Sigmoid colon (tissue), 7 donors: ENCODE results near the gene CACNB2. TPM values are rescaled to one million over a fixed set of nuclear protein-coding genes. Genes with fewer than 3 reads are reported as not detected.

Experiments used
- DNase-seq: peaks from one replicate; pipeline ENCODE4 v3.0.0-alpha.2; 2019
- H3K27ac ChIP-seq, 4 donors: fragments of 200-600 bp; sonication (generic); one replicate each; pipeline ENCODE4 v1.5.1; 2016 to 2019; ENCODE audit warnings: mild to moderate bottlenecking in 1 of 4
- H3K27me3 ChIP-seq, 3 donors: fragments of 200-600 bp; sonication (generic); one replicate each; pipeline ENCODE4 v1.5.1; 2019; ENCODE audit warnings: mild to moderate bottlenecking in 1 of 3
- H3K36me3 ChIP-seq, 4 donors: fragments of 200-600 bp; sonication (generic); one replicate each; pipeline ENCODE4 v1.5.1; 2016 to 2019
- H3K4me1 ChIP-seq, 4 donors: fragments of 200-600 bp; sonication (generic); one replicate each; pipeline ENCODE4 v1.5.1; 2017 to 2019
- H3K4me3 ChIP-seq, 4 donors: fragments of 200-600 bp; sonication (generic); one replicate each; pipeline ENCODE4 v1.5.1; 2017 to 2019; ENCODE audit warnings: mild to moderate bottlenecking in 2 of 4, moderate library complexity in 1 of 4
- H3K9me3 ChIP-seq, 4 donors: fragments of 200-600 bp in 3 of 4; sonication (generic) in 3 of 4; one replicate each; pipeline versions ENCODE4 v1.5.1 to v1.6.1; 2013 to 2019
- CTCF ChIP-seq, 4 experiments: fragments of 450-650 bp in 3 of 4; fragments of 200-600 bp in 1 of 4; IDR thresholded peaks; one replicate each; pipeline ENCODE4 v1.5.1; 2016 to 2019; ENCODE audit warnings: antibody characterized with exemption in 4 of 4, mild to moderate bottlenecking in 3 of 4, moderate library complexity in 2 of 4
- EP300 ChIP-seq, 4 donors: sonication (generic); formaldehyde crosslinking; IDR thresholded peaks; one replicate each; pipeline ENCODE4 v1.6.1; 2017; ENCODE audit warnings: antibody characterized with exemption in 4 of 4
- POLR2A ChIP-seq, 2 donors: fragments of 450-650 bp; IDR thresholded peaks; one replicate each; pipeline ENCODE4 v1.6.1; 2016; ENCODE audit warnings: antibody characterized with exemption in 2 of 2, mild to moderate bottlenecking in 2 of 2, moderate library complexity in 2 of 2
- POLR2AphosphoS5 ChIP-seq, 4 donors: sonication (generic); formaldehyde crosslinking; IDR thresholded peaks; one replicate each; pipeline ENCODE4 v1.6.1; 2017; ENCODE audit warnings: antibody characterized with exemption in 4 of 4
- WGBS, 2 donors: extraction: QIAGEN DNeasy Blood & Tissue Kit; methylation state at CpG; one replicate each; pipeline ENCODE4 v1.1.7; 2013; 5-methylcytosine and 5-hydroxymethylcytosine counted together
- intact Hi-C: fragments of 100-400 bp; cut with DNase I; formaldehyde crosslinking; loops from one replicate; pipeline ENCODE4 v1.15.1; 2023
- polyA plus RNA-seq, 3 donors: library from polyadenylated mRNA; stranded (reverse); fragments of 200-250 nt; gene quantifications; one replicate each; pipeline ENCODE4 v1.2.3, GENCODE V29; 2013
- total RNA-seq, 4 donors: library from RNA; depleted of rRNA; stranded (reverse); fragments of >200 nt; gene quantifications; one replicate each; pipeline ENCODE4 v1.1.0, GENCODE V29; 2016
- donor health status: healthy with polysubstance abuse.
- donor health status: Bipolar disorder and iron deficiency.
- donor health status: healthy.

The CACNB2 gene
- total and polyA plus RNA-seq, 7 donors = 1.2 to 85.3 (median 36.0) TPM

- no peak for DNase-seq
- Histone ChIP-seq H3K36me3 (no peaks in the 10 kb centered on the region), H3K27me3 (no peaks in the 10 kb centered on the region), H3K27ac (peak overlapping the region in 1 of 4 donors; percentile 83), H3K4me1 (peaks cover 0 to 35% (median 19%) of the 10 kb centered on the region in 4 donors), H3K9me3 (no peaks in the 10 kb centered on the region), H3K4me3 (no peak overlapping the region)
- no peak for TF ChIP-seq CTCF (IDR thresholded peaks at IDR 0.05)
- WGBS, 2 donors = 88 to 91% methylated on average over 12 of the region's 12 CpGs
- intact Hi-C loops = no loop called here
Observed at GRCh38 chr10:18240185-18240882, 100.1 kb downstream of the CACNB2 start.

- intact Hi-C loops = no loop called here
- TF ChIP-seq EP300 (IDR thresholded peaks at IDR 0.05) (no peak), POLR2AphosphoS5 (IDR thresholded peaks at IDR 0.05) (no peak), POLR2A (IDR thresholded peaks at IDR 0.05) (no peak), CTCF (IDR thresholded peaks at IDR 0.05) (no peak)
- WGBS, 2 donors = 89 to 94% methylated on average over 7 of the region's 7 CpGs
- Histone ChIP-seq H3K27me3 (no peaks in the 10 kb centered on the region), H3K9me3 (no peaks in the 10 kb centered on the region), H3K4me1 (peaks cover 0 to 6% (median 5%) of the 10 kb centered on the region in 4 donors), H3K36me3 (no peaks in the 10 kb centered on the region), H3K4me3 (no peak overlapping the region), H3K27ac (no peak overlapping the region)
- no peak for DNase-seq
Observed at GRCh38 chr10:18246967-18247366, 106.7 kb downstream of the CACNB2 start.

GRCh38 chr10:18252086-18252485, 111.9 kb downstream of the CACNB2 start:
- TF ChIP-seq POLR2A (IDR thresholded peaks at IDR 0.05) (no peak), CTCF (IDR thresholded peaks at IDR 0.05) (no peak), POLR2AphosphoS5 (IDR thresholded peaks at IDR 0.05) (no peak), EP300 (IDR thresholded peaks at IDR 0.05) (no peak)
- no peaks in the 10 kb centered on the region for H3K9me3 ChIP-seq
- H3K36me3 ChIP-seq = no peaks in the 10 kb centered on the region
- no peak overlapping the region for H3K4me3 ChIP-seq
- 75 to 89% methylated on average over 7 of the region's 7 CpGs for WGBS, 2 donors
- intact Hi-C loops = no loop called here
- DNase-seq = no peak
- peak overlapping the region in 3 of 4 donors; percentile 8 to 36 (median 19) for H3K27ac ChIP-seq
- H3K27me3 ChIP-seq = no peaks in the 10 kb centered on the region
- peaks cover 0 to 18% (median 9%) of the 10 kb centered on the region in 4 donors for H3K4me1 ChIP-seq

GRCh38 chr10:18254086-18254485, 113.9 kb downstream of the CACNB2 start:
- H3K9me3 ChIP-seq = no peaks in the 10 kb centered on the region
- H3K27ac ChIP-seq = no peak overlapping the region
- peaks cover 0 to 18% (median 9%) of the 10 kb centered on the region in 4 donors for H3K4me1 ChIP-seq
- 95 to 98% methylated on average over 2 of the region's 2 CpGs for WGBS, 2 donors
- no peak overlapping the region for H3K4me3 ChIP-seq
- no peaks in the 10 kb centered on the region for H3K27me3 ChIP-seq
- TF ChIP-seq CTCF (IDR thresholded peaks at IDR 0.05) = no peak
- no peak for TF ChIP-seq POLR2A (IDR thresholded peaks at IDR 0.05)
- no peak for TF ChIP-seq POLR2AphosphoS5 (IDR thresholded peaks at IDR 0.05)
- no peak for TF ChIP-seq EP300 (IDR thresholded peaks at IDR 0.05)
- DNase-seq = no peak
- intact Hi-C loops = no loop called here
- no peaks in the 10 kb centered on the region for H3K36me3 ChIP-seq

GRCh38 chr10:18254692-18255091, 114.5 kb downstream of the CACNB2 start:
- Histone ChIP-seq H3K27me3 (no peaks in the 10 kb centered on the region), H3K9me3 (no peaks in the 10 kb centered on the region), H3K27ac (no peak overlapping the region), H3K4me3 (no peak overlapping the region), H3K4me1 (peaks cover 0 to 18% (median 9%) of the 10 kb centered on the region in 4 donors), H3K36me3 (no peaks in the 10 kb centered on the region)
- DNase-seq = no peak
- WGBS, 2 donors = 86 to 88% methylated on average over 4 of the region's 4 CpGs
- intact Hi-C loops = no loop called here
- no peak for TF ChIP-seq CTCF (IDR thresholded peaks at IDR 0.05)
- TF ChIP-seq EP300 (IDR thresholded peaks at IDR 0.05) = no peak
